Mesothelial cell of epicardium (in vitro differentiated cells): Measurements from ENCODE around the gene RBM24. TPM values are rescaled to one million over a fixed set of nuclear protein-coding genes. Genes with fewer than 3 reads are reported as not detected.

Experiments used
- DNase-seq, 2 experiments: peaks; one replicate each; pipeline ENCODE4 v3.0.0; 2021; ENCODE audit warnings: low spot score in 2 of 2; ENCODE audit not compliant: unreplicated experiment in 2 of 2
- H3K27ac Mint-ChIP-seq: 2 replicates; pipeline ENCODE4 v1.8.0; 2021; ENCODE audit warnings: mixed read lengths
- H3K27me3 Mint-ChIP-seq: 2 replicates; pipeline ENCODE4 v1.8.0; 2021; ENCODE audit warnings: low read depth, mixed read lengths
- H3K36me3 Mint-ChIP-seq: 2 replicates; pipeline ENCODE4 v1.8.0; 2021; ENCODE audit warnings: mixed read lengths
- H3K4me1 Mint-ChIP-seq: 2 replicates; pipeline ENCODE4 v1.8.0; 2021; ENCODE audit warnings: mixed read lengths
- H3K4me3 Mint-ChIP-seq: 2 replicates; pipeline ENCODE4 v1.8.0; 2021; ENCODE audit warnings: mild to moderate bottlenecking, moderate library complexity, mixed read lengths
- H3K9me3 Mint-ChIP-seq: 2 replicates; pipeline ENCODE4 v1.8.0; 2021; ENCODE audit warnings: mixed read lengths
- CTCF ChIP-seq: fragments of 200-600 bp; sonication (generic); IDR thresholded peaks from one replicate; pipeline ENCODE4 v1.5.0; 2021; ENCODE audit warnings: antibody characterized with exemption; ENCODE audit not compliant: unreplicated experiment
- total RNA-seq: library from RNA; stranded (reverse); gene quantifications from 3 replicates; pipeline ENCODE4 v1.2.1, GENCODE V29; 2021

The RBM24 gene
- total RNA-seq, 1 donor from 2014 or later = 0.45 TPM

GRCh38 chr6:17268114-17268513 is 13.0 kb upstream of the RBM24 start:
- Mint-ChIP-seq H3K4me1 (no peaks in the 10 kb centered on the region), H3K27ac (no peak overlapping the region), H3K4me3 (no peak overlapping the region), H3K27me3 (no peaks in the 10 kb centered on the region), H3K36me3 (no peaks in the 10 kb centered on the region), H3K9me3 (peaks cover 9% of the 10 kb centered on the region)
- no peak for TF ChIP-seq CTCF
- no peak for DNase-seq

GRCh38 chr6:17269840-17270239 is 11.3 kb upstream of the RBM24 start:
- DNase-seq = no peak
- peaks cover 9% of the 10 kb centered on the region for H3K9me3 Mint-ChIP-seq
- no peak overlapping the region for H3K4me3 Mint-ChIP-seq
- no peaks in the 10 kb centered on the region for H3K27me3 Mint-ChIP-seq
- no peak for TF ChIP-seq CTCF
- no peaks in the 10 kb centered on the region for H3K36me3 Mint-ChIP-seq
- no peaks in the 10 kb centered on the region for H3K4me1 Mint-ChIP-seq
- H3K27ac Mint-ChIP-seq = no peak overlapping the region

GRCh38 chr6:17271628-17272027 is 9.5 kb upstream of the RBM24 start:
- Mint-ChIP-seq H3K4me1 (no peaks in the 10 kb centered on the region), H3K4me3 (no peak overlapping the region), H3K27me3 (peaks cover 2% of the 10 kb centered on the region), H3K36me3 (no peaks in the 10 kb centered on the region), H3K9me3 (no peaks in the 10 kb centered on the region), H3K27ac (no peak overlapping the region)
- no peak for DNase-seq
- TF ChIP-seq CTCF = no peak

GRCh38 chr6:17276766-17277165 is 4.4 kb upstream of the RBM24 start:
- Mint-ChIP-seq H3K27me3 (peaks cover 44% of the 10 kb centered on the region), H3K4me3 (no peak overlapping the region), H3K27ac (no peak overlapping the region), H3K36me3 (no peaks in the 10 kb centered on the region), H3K9me3 (no peaks in the 10 kb centered on the region), H3K4me1 (peaks cover 11% of the 10 kb centered on the region)
- no peak for DNase-seq
- no peak for TF ChIP-seq CTCF

GRCh38 chr6:17277256-17277655 is 3.9 kb upstream of the RBM24 start:
- Mint-ChIP-seq H3K4me3 (no peak overlapping the region), H3K9me3 (no peaks in the 10 kb centered on the region), H3K27ac (no peak overlapping the region), H3K27me3 (peaks cover 49% of the 10 kb centered on the region), H3K4me1 (peaks cover 16% of the 10 kb centered on the region), H3K36me3 (no peaks in the 10 kb centered on the region)
- no peak for DNase-seq
- no peak for TF ChIP-seq CTCF
